Measurements from ENCODE around the gene GPR17.

GRCh38 chr2:127598711-127599110 is 47.2 kb upstream of the GPR17 start:
- TF ChIP-seq CTCF (IDR thresholded peaks at IDR 0.05; ENCODE audit: low read depth, low read length, poor library complexity, severe bottlenecking) = no peak
- no peak for TF ChIP-seq EZH2phosphoT487 (IDR thresholded peaks at IDR 0.05; ENCODE audit: borderline replicate concordance, low read length)

Measured in DOHH2 (cell line).